HK-2 (cell line): Measurements from ENCODE around the gene PPARGC1A.

ENCODE experiments used
- DNase-seq: peaks from one replicate; pipeline ENCODE4 v3.0.0-alpha.2; 2018; ENCODE audit not compliant: unreplicated experiment

The PPARGC1A gene

DNA sequence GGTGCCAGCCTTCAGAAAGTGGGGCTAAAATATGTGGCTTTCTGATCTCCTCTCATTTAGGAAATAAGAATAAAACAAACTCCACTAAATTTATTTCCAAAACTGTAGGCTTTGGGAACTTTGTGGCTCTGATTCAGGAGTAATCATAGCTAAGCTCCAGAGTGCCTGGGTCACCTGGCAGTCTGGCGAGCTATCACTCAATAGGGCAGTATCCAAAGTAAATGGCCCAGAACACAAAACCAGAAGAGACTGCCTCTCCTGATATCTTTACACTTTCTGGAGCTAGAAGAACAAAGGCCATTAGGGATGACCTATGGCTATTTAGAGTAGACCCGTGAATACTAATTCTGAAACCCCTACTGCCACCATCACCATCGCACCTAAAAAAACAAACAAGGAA, 17.0 kb upstream of the PPARGC1A start:
- no peak for DNase-seq

DNA sequence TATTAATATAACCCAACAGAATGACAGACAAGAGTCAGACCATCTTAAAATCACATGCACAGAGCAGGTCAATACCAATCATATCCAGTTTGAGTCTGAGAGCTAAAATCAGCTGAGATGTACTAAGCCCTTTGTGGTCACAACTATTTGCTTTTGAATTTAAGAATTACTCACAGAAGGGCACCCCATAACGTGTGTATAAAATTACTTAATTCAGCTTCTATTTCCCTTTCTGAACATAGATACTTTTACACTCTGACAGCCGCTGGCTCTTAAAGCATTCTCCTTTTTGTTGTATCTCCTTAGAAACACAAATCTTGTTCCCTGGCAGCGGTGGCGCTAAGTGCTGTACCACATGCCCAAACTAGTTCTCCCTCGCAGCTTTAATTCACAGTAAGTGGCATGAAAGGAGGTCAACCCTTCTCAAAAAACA, 14.8 kb upstream of the PPARGC1A start:
- no peak for DNase-seq

DNA sequence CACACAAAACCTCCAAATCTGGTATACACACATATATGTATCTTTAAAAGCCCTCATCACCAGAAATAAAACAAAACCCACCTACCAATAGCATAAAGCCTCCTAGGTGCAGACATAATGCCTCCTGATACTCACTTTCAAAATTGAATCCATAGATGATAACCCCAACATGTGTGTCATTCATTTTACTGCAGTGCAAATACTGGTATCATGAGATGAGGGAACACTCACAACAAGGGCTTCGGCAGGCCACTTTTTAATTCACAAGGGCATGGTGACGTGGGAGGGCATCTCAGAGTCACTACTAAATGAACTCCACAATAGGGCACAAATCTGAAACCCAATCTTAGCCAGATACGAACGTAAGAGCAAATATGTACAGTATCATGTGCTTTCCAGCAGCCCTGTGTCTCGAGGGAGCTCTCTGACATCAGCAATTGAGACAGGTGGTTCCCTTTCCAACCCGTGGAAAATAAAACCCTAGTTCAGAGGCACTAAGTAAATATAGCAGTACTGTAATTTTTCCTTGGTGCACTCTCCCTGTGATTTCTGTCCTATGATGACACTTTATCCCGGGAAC, 14.1 kb upstream of the PPARGC1A start:
- no peak for DNase-seq

DNA sequence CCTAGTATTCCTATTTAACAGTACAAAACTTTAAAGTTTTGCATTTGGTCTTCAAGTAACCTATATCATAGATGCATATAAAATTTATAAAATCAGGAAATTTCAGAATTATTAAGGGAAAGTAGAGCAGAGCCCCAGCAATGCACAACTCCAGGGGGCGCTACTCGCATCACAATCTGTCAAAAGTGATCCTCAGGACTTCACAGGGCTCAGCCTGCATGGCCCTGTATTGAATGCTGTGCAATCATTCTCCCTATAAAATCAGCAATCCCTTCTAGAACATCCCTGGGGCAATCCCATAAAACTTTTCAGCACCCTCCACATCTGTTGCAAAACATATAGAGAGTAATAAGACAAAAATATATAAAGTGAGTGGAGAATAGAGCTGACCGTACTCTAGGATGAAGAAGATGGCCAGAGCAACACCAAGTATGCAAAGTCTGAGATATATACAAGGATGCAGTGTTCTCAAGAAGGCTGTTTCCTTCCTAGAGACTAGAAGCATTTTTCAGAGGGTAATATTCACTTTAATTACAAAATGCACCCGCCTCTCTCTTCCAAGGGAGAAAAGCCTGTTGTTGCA, 12.5 kb upstream of the PPARGC1A start:
- no peak for DNase-seq

DNA sequence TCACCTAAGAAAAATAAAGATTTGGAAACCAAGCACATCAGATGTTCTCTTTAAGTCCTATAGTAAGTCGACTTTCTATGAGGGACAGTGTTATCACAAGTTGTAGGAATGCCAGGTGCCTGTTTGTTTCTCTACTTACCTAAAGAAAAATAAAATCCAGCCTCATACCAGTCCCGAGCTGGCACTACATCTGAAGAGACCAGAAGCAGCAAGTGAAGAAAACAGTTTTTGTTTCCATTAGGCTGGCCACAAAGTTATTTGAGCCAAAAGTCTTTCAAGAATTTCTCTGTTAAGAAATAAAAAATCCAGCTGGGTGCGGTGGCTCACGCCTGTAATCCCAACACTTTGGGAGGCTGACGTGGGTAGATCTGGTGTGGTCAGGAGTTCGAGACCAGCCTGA, 10.8 kb upstream of the PPARGC1A start:
- DNase-seq: no peak

DNA sequence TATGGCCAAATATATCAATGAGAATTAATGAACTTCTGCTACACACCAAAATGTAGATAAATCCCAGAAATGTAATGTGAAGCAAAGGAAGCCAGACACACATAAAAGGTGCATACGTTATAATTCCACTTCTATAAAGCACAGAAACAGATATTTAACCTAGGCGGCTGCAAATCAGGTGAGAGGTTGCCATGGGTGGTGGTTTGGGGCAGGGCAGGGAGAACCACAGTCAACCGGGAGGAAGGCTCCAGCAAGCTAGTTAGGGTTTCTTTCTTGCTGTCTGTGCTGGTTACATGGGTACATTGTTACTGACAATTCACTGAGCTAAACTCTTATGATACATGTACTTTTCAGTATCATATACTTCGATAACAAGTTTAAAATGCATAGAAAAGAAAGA, 9.7 kb upstream of the PPARGC1A start:
- no peak for DNase-seq

DNA sequence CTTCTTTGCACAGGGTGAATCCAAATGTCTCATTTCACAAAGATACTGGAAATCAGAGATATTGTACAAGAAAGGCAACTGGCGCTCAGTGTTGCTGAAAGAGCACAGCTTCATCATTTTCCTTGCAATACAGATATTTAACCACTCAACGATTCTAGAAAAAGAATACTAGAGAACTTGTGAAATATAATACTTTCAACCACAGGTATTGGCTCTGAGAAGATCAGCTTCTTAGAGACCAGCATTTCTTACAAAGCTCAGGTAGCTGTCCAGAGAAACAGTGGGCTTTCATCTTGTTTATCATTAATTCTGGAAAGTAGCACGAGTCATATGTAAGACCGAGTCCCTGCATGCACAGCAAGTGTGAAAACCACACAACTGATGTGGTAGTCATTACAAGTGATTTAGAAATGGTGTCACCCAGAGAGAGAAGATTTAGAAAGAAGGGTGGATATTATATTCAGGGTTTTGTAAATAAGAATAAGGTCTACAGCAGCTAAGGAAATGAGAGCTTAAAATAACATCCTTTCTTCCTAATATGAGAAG, 7.8 kb upstream of the PPARGC1A start:
- DNase-seq: no peak

DNA sequence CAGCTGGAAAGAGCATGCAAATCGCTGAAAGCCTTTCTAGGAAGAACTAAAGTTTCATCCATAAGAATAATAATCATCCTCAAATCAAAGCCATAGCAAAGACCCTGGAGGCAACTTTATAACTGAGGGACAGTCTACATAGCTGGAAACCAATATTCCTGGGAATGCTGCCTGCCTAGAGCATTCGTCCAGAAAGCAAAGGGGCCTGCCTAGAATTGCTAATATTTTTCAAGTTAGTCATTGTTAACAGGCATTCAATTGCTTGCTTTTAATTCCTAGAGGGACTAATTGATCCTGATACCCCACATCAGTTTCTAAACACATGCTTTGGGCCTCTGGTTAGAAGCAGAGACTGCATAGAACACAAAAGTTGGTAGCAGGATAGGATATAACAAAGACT, 4.2 kb upstream of the PPARGC1A start:
- no peak for DNase-seq

DNA sequence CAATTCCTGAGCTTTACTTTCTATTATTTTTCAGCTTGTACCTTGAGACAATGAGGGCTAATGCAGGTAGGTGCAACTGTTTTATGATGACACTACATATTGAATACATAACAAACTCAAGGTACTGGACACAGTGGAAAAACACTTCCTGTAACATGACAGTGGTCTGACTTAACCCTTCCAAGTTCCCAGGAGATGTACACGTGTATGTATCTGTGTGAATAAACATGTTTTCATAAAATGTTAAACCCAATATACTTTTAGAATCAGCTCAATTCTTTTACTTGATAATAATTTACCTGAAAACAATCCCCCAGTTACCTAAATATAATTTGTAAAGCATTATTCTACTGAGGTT, 1.2 kb upstream of the PPARGC1A start:
- no peak for DNase-seq

DNA sequence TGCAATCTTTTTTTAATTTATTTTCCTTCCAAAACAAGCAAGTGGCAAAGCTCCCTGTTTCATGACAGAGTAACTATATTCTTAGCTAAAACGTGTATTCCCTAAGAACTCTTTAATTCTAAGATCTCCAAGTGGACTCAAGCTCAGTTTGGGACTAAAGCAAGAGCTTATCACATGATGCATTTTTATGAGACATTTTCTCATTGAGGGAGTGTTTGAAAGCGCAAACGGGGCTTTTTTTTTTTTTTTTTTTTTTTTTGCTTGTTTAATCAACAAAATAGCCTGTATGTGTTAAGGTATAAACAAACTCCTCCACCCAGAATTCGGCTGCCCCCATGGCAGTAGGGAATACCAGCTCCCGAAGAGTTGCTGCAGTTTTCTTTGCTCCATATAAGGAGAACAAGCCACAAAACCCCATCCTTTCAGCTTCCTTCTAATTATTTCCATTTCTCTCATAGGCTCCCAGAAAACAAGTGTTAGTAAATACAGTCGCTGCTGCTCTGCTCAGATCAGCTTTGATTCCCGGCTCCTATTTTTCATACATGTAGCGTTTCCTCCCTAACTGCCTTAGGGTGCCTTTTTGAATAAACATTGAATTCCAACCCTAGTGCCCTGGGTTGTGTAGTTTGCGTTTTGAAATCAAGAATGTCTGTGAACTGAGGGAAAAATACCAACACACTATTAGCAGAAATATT, 669 bp upstream of the PPARGC1A start:
- DNase-seq: no peak

DNA sequence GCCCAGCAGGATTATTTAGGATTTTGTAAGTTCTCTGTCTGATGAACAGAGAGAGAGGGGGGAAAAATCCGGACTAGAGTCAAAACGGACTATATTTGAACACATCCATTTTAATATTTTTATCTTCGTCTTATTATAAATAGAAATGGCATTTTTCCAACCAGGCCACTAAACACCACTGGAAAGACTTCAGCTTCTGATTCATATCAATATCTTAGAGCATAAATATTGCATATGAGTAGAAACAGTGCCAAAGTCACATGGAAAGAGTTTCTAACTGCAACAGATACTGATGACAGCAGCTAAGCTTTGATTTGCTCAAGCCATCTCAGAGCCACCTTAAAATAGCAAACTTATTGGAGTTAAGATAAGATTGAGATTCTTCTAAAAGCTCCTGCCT, 456 bp downstream of the PPARGC1A start:
- DNase-seq: no peak

DNA sequence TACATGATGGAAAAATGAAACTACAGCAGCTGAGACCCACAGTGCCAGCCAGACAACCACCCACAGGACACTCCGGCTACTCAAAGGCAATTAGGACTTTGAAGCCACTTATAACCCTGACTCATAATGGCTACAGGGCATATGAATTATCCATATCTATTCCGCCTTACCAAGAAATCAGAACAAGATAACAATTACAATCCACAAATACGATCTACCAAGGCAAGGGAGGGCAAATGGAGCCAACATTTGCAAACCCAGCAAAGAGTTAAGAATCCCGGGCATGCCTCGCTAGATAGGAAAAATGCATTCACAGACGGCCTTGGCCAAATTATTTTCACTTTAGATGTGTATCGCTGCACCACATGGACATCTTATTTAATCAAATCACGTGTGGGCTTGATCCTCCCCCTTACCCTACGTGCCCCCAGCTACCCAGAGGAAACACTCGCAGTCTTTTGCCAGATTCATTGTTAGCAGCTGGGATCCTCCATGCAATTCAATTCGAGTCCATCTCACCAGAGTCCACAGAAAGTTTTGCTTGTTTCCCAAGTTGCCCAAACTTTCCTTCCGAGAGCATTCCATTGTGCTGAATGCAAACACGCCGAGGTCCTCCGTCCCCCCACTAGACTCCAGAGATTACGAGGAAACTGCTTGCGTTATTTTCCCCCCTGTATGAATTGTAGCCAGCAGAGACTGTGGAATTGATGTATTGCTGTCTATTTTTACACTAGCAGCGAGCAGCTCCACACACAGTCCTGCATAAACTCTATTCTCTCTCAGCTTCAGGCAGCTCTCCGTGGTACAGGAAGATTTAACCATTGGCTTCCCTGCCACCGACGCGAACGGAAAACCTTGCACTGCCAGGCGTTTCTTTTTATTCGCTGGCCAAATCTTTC, 1.2 kb downstream of the PPARGC1A start:
- DNase-seq: peak; percentile 34

DNA sequence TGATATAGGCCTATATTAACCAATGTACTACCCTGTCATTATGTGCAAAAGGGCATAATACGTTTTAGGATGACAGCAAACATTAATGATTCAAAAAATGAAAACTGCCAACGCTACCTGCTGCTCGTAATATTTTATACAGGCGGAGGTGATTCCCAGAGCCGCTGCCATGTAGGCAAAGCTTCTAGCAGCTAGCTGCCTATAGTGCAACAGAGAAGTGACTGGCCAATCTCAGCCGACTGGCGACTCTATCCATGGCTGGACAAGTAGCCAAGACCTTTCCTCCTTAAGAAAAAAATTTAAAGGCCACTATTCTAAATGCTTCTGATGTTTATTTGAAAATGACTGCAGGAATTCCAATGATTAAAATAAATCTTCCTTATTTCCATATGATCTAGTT, 1.9 kb downstream of the PPARGC1A start:
- DNase-seq: no peak

DNA sequence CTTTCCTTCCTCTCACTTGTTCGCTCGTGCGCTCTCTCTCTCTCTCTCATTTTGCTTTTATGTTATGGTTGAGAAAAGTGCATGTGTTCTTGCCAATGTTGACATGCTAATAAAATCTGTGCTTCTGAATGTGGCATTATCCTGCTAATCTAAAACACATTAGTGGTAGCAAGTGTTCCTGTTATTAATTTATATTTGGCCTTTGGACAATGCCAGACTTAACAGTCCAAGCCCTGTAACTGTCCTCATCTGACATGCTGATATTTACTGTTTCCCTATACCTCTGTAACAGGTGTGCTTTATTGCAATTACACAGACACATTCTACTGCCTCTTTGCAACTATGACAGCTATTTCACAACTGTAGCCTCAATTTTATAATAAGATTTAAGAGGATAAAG, 2.7 kb downstream of the PPARGC1A start:
- DNase-seq: no peak

DNA sequence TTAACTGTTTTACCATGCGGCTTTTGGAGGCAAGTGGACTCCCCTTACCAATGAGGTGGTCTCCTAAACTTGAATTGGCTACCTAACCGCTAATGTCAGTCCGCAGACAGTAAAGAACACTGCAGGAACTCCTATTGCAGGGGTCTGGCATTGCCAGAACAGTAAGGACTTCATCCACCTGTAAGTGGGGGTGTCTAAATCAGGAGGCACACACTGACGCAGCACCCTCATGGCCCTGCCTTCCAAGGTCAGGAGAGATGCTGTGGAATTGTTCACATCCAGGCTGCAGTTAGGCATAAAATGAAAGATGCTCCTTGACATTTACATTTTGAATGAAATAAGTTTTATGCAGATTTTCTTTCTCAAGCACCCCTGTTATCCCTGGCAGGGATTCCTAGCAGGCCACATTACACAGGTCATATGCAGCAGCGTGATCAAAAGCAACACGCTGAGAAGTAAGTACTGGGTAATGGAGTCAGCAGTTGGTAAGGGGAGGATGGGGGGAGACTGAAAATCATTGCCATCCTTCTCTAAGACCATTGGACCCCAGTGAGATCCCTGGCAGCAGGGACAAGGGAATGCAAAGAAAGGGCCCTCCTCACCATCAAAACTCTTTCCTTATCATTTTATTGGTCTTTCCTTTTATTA, 3.8 kb downstream of the PPARGC1A start:
- no peak for DNase-seq

DNA sequence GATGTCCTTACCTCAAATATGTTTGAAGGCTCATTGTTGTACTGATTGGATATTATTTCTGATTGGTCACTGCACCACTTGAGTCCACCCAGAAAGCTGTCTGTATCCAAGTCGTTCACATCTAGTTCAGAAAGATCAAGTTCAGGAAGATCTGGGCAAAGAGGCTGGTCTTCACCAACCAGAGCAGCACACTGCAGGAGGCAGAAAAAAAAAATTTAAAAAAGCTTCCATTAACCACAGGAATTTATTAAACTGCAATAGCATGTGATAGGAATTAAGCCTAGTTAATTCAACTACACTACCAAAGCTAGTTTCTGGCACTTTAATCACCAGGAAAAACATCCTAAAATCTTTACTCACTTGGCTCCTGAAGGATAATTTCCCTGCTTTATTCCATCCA, 5.1 kb downstream of the PPARGC1A start:
- no peak for DNase-seq

DNA sequence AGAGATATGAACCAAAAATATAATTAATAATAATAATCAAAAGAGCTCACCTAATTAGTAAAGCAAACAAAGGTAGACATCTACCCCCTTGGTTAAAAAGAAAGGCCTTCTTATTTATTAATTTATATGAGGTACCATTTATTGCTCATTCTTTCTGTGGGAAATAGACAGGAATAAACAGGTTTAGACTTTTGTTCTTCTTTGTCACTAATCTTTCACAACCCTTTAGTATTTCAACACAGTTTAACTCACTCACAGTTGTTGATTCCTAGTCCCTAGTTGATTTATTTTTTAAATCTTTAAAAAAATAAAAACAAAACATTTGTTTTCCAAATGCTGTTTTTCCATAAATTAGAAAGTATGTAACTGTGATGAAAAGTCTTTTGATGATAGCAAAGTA, 5.6 kb downstream of the PPARGC1A start:
- DNase-seq: no peak

DNA sequence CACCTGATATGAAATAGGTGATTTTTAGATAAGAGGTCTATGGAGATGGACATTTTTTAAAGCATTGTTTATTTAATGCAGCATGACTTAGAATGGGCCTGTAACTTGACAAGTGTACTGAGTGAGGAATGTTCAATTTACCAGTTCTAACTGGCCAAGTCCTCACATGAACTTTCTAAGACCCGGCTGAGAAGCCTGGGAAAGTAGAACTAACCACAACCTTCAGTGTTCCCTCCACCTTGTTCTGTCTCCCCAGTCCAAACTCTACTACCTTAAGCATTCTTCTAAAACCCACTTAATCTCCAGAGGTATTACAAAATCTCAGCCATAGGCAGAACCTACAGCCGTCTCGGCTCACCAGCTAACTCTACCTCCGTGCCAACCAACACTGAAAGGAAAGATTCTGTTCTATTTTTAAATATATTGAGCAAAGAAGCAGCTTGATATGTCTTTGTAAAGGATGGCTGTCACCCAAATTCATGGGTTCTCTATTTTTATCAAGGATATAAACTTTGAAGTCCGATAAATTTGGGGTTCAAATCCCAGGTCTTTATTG, 6.8 kb downstream of the PPARGC1A start:
- DNase-seq: no peak

DNA sequence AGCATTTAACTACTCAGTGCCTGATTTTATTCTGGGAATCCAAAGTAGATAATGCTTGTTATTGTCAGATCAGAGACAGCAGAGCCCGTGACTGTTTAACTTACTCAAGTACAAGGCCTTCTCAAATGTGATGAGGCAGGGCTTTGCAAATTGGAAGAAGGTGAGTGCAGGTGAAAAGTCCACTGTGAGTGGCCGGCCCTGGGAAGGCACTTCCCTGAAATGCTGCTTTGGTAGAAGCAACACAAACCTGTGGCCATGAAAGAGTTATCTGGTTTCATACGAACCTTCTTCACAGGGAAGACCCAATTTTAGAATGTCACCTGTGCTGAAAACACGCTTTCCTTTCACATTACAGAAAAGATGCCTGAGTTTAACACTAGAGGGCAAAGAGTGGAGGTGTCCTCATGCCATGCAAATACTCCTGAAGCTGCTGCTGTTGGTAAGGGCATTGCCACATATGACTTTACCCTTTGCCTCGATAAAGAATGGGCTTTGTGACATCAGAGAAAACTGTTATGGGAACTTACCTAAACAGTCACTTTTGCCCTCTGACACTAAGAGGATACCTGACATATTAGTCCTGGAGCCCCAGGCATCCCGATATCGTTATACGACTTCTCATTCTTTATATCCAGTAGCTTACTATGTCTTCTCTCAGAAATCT, 8.0 kb downstream of the PPARGC1A start:
- DNase-seq: no peak

DNA sequence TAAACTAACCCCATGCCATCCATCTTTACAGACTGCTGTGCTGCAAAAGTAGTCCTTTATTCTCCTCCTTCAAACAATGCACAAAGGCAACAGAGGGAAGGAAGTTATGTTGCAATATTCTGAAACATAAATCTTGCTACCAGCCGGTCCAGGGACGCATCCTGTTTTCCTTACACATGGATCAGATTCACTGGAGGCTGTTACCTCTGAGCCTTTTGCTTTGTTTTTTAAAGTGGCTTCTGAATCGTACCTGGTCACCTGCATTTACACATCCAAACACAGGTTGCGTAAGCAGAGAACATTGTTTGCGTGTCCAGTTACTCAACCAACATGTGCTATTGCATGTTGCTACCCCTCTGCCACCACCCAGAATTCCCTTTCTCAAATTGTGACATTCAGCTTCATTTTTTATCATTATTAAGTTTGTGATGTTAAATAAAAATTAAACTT, 8.8 kb downstream of the PPARGC1A start:
- no peak for DNase-seq
